ENCODE results near the gene THRB. TPM values are rescaled to one million over a fixed set of nuclear protein-coding genes. Genes with fewer than 3 reads are reported as not detected.

Gene THRB
- total and polyA plus RNA-seq, 8 donors, result 3.6 to 47.3 (median 14.5) TPM

- no peak for DNase-seq
- TF ChIP-seq POLR2A (IDR thresholded peaks at IDR 0.05) (no peak), CTCF (IDR thresholded peaks at IDR 0.05) (no peak), POLR2AphosphoS5 (IDR thresholded peaks at IDR 0.05) (no peak), EP300 (IDR thresholded peaks at IDR 0.05) (no peak)
- H3K4me1 ChIP-seq, result peaks cover 13 to 43% (median 33%) of the 10 kb centered on the region in 4 donors
- H3K9me3 ChIP-seq, result no peaks in the 10 kb centered on the region
- H3K27me3 ChIP-seq, result no peaks in the 10 kb centered on the region
- H3K4me3 ChIP-seq, result no peak overlapping the region
- no peak overlapping the region for H3K27ac ChIP-seq
- H3K36me3 ChIP-seq, result no peaks in the 10 kb centered on the region
- intact Hi-C loops (cut with DNase I; ENCODE audit: low total_unique reads), result no loop called here
These were observed 133.7 kb downstream of the THRB start for GRCh38 chr3:24360957-24361356.

- H3K4me1 ChIP-seq, result peaks cover 8 to 32% (median 22%) of the 10 kb centered on the region in 4 donors
- no peak overlapping the region for H3K4me3 ChIP-seq
- H3K36me3 ChIP-seq, result no peaks in the 10 kb centered on the region
- no peak for DNase-seq
- H3K27me3 ChIP-seq, result no peaks in the 10 kb centered on the region
- no peak overlapping the region for H3K27ac ChIP-seq
- WGBS, 5 donors, result 69 to 75% (median 74%) methylated on average over 5 of the region's 5 CpGs
- intact Hi-C loops (cut with DNase I; ENCODE audit: low total_unique reads), result no loop called here
- no peaks in the 10 kb centered on the region for H3K9me3 ChIP-seq
- no peak for TF ChIP-seq POLR2AphosphoS5 (IDR thresholded peaks at IDR 0.05)
- TF ChIP-seq EP300 (IDR thresholded peaks at IDR 0.05), result no peak
- TF ChIP-seq CTCF (IDR thresholded peaks at IDR 0.05), result peak in 1 of 7 experiments; percentile 9
These were observed 134.8 kb downstream of the THRB start for GRCh38 chr3:24359645-24360462.

GRCh38 chr3:24359102-24359501 is 135.5 kb downstream of the THRB start:
- 82 to 96% (median 86%) methylated on average over 1 of the region's 1 CpG for WGBS, 5 donors
- Histone ChIP-seq H3K36me3 (no peaks in the 10 kb centered on the region), H3K4me1 (peaks cover 3 to 25% (median 16%) of the 10 kb centered on the region in 4 donors), H3K27ac (no peak overlapping the region), H3K27me3 (no peaks in the 10 kb centered on the region), H3K9me3 (no peaks in the 10 kb centered on the region), H3K4me3 (no peak overlapping the region)
- no peak for DNase-seq
- TF ChIP-seq POLR2A (IDR thresholded peaks at IDR 0.05) (no peak), CTCF (IDR thresholded peaks at IDR 0.05) (no peak), POLR2AphosphoS5 (IDR thresholded peaks at IDR 0.05) (no peak), EP300 (IDR thresholded peaks at IDR 0.05) (no peak)
- intact Hi-C loops (cut with DNase I; ENCODE audit: low total_unique reads), result no loop called here

GRCh38 chr3:24357635-24358034 is 137.0 kb downstream of the THRB start:
- H3K27ac ChIP-seq, result no peak overlapping the region
- WGBS, 5 donors, result 80 to 87% (median 85%) methylated on average over 6 of the region's 6 CpGs
- H3K4me3 ChIP-seq, result no peak overlapping the region
- H3K4me1 ChIP-seq, result peaks cover 0 to 20% (median 8%) of the 10 kb centered on the region in 4 donors
- no peaks in the 10 kb centered on the region for H3K36me3 ChIP-seq
- TF ChIP-seq CTCF (IDR thresholded peaks at IDR 0.05), result no peak
- no peaks in the 10 kb centered on the region for H3K27me3 ChIP-seq
- H3K9me3 ChIP-seq, result no peaks in the 10 kb centered on the region
- intact Hi-C loops (cut with DNase I; ENCODE audit: low total_unique reads), result no loop called here
- no peak for DNase-seq
